ENCODE data around the gene PIGS. TPM values are rescaled to one million over a fixed set of nuclear protein-coding genes. Genes with fewer than 3 reads are reported as not detected.

PIGS gene
- total and polyA plus RNA-seq, 2 of the 4 experiments (the other 2 are of a cell fraction) = 28.7 to 78.9 TPM

- 96% methylated on average over 9 of the region's 14 CpGs; no CpG with 5 or more reads in 1 of the 2 experiments for WGBS, 2 experiments (ENCODE audit: extremely low coverage in 2 of 2, insufficient read length in 1 of 2)
- Histone ChIP-seq H3K18ac (ENCODE audit: low read depth, low read length) (no peak overlapping the region), H3K23ac (ENCODE audit: low read depth, low read length) (no peak overlapping the region), H3K79me1 (ENCODE audit: low read depth in 1 of 2, low read length in 2 of 2) (peaks cover 14 to 27% of the 10 kb centered on the region in 2 experiments), H4K8ac (ENCODE audit: low read depth in 2 of 2, low read length in 2 of 2) (no peak overlapping the region), H2BK120ac (ENCODE audit: low read depth, low read length) (no peak overlapping the region), H3K27ac (ENCODE audit: insufficient read depth, low read length) (no peak overlapping the region), H4K5ac (ENCODE audit: low read depth, low read length) (no peak overlapping the region), H3K4me2 (ENCODE audit: low read depth, low read length) (no peak overlapping the region), H2AK5ac (ENCODE audit: low read depth, low read length) (no peak overlapping the region), H2AFZ (replicated peaks; ENCODE audit: low read length, poor library complexity) (no peak overlapping the region), H4K20me1 (ENCODE audit: insufficient read depth, low read length) (peaks cover 13% of the 10 kb centered on the region), H3K14ac (replicated peaks; ENCODE audit: low read depth, low read length) (no peak overlapping the region), H3K9ac (ENCODE audit: low read depth, low read length) (no peak overlapping the region), H2AK9ac (replicated peaks; ENCODE audit: low read depth, low read length, poor library complexity) (no peak overlapping the region), H3K4me3 (ENCODE audit: insufficient read depth, low read depth, low read length) (no peak overlapping the region), H3K36me3 (ENCODE audit: control insufficient read depth, insufficient read depth, low read length) (peaks cover 8% of the 10 kb centered on the region; the same call in 1 of the 2 replicates), H2BK20ac (ENCODE audit: low read depth, low read length) (no peak overlapping the region), H3K4me1 (ENCODE audit: control insufficient read depth, insufficient read depth, low read length) (peaks cover 6% of the 10 kb centered on the region), H2BK5ac (ENCODE audit: low read depth, low read length, poor library complexity, severe bottlenecking) (no peak overlapping the region), H3K56ac (ENCODE audit: extremely low read depth, insufficient read depth, low read length) (no peak overlapping the region), H3K9me3 (ENCODE audit: control insufficient read depth, insufficient read depth, low read length) (no peaks in the 10 kb centered on the region), H3K9me1 (ENCODE audit: insufficient read depth, low read length) (0 out of 2 replicates have a peak, but pooled peaks cover 7% of the 10 kb centered on the region), H3K27me3 (ENCODE audit: control insufficient read depth, insufficient read depth, low read length) (no peaks in the 10 kb centered on the region), H3K4ac (ENCODE audit: low read depth, low read length) (no peak overlapping the region), H2BK15ac (ENCODE audit: low read depth, low read length) (no peak overlapping the region), H4K91ac (ENCODE audit: insufficient read depth, low read depth, low read length) (no peak overlapping the region)
- TF ChIP-seq BHLHE40 (IDR thresholded peaks at IDR 0.05; ENCODE audit: low read depth, low read length) = no peak
- no peak for TF ChIP-seq POLR2A (IDR thresholded peaks at IDR 0.05; ENCODE audit: low read depth, low read length)
- in situ Hi-C loops (cut with MboI; ENCODE audit: low sequenced_read_pairs) (no loop called here), dilution Hi-C loops (cut with HindIII; ENCODE audit: low sequenced_read_pairs, unreplicated experiment) (no loop called here), intact Hi-C loops (cut with micrococcal nuclease) (loop anchor here (10.0 kb wide), 1 partner anchor 142 kb away; the partner anchor contains the start of gene SLC46A1)
- no peak for ATAC-seq (ENCODE audit: low read depth)
- POLR2A ChIA-PET (ENCODE audit: unreplicated experiment) = no interaction called here
- no peak for DNase-seq
- no TSS peak for BruUV-seq (replicated peaks)
- CTCF ChIA-PET = interaction anchor here (0.6 to 0.8 kb wide), 3 partner anchors 36 to 100 kb away, joined by 3 to 6 read pairs (median 3); no protein-coding TSS in a partner anchor
These were observed 24.2 kb downstream of the PIGS start for GRCh38 chr17:28547096-28547622.

Measured in IMR-90 (cell line).